SKM-1 treated with dmso at 0.1 percent for 144 hours (cell line): ENCODE data around the gene BMX.

Source experiments
- DNase-seq: peaks from one replicate; lab custom pipeline; 2025; ENCODE audit not compliant: unreplicated experiment; lab: John Stamatoyannopoulos, UW

BMX gene

GRCh38 chrX:15567886-15568616 lies 67.4 kb downstream of the BMX start:
- DNase-seq, result no peak

- DNase-seq, result no peak
Measured at GRCh38 chrX:15570145-15570544, 69.5 kb downstream of the BMX start.

- DNase-seq, result no peak
Measured at GRCh38 chrX:15574017-15574416, 73.4 kb downstream of the BMX start.

- DNase-seq, result no peak
Measured at GRCh38 chrX:15576019-15576418, 75.4 kb downstream of the BMX start.

GRCh38 chrX:15579778-15580747 lies 79.5 kb downstream of the BMX start:
- DNase-seq, result no peak

- DNase-seq, result no peak
Measured at GRCh38 chrX:15594371-15594770, 93.8 kb downstream of the BMX start.

GRCh38 chrX:15598026-15598425 lies 97.4 kb downstream of the BMX start:
- DNase-seq, result no peak

- no peak for DNase-seq
Measured at GRCh38 chrX:15599461-15599860, 98.9 kb downstream of the BMX start.

GRCh38 chrX:15600049-15600448 lies 99.4 kb downstream of the BMX start:
- no peak for DNase-seq

- DNase-seq, result no peak
Measured at GRCh38 chrX:15600745-15601144, 100.1 kb downstream of the BMX start, which contains the start of gene ACE2. Gene ACE2, minus strand, starts transcription at chrX:15600960. Its CDS starts 49 bp downstream, at chrX:15600911.

GRCh38 chrX:15601932-15602331 lies 101.3 kb downstream of the BMX start:
- DNase-seq, result no peak

GRCh38 chrX:15602761-15603160 lies 102.2 kb downstream of the BMX start:
- DNase-seq, result no peak

GRCh38 chrX:15605226-15605625 lies 104.6 kb downstream of the BMX start:
- no peak for DNase-seq
